MM.1S (cell line): ENCODE results near the gene DHRS3.

Source experiments
- CTCF ChIP-seq: fragments of 300-600 bp; sonication (generic); IDR thresholded peaks from 2 replicates; pipeline ENCODE4 v1.5.1; 2016; ENCODE audit warnings: antibody characterized with exemption, low read length, mixed read lengths
- EZH2 ChIP-seq: fragments of 300-600 bp; sonication (generic); optimal IDR thresholded peaks from 2 replicates; pipeline ENCODE3; 2017; ENCODE audit warnings: low read depth, mild to moderate bottlenecking, antibody characterized with exemption, low read length, mixed read lengths
- EZH2phosphoT487 ChIP-seq: fragments of 300-600 bp; sonication (generic); IDR thresholded peaks from 2 replicates; pipeline ENCODE4 v1.6.1; 2018; ENCODE audit warnings: antibody characterized with exemption, low read length

- TF ChIP-seq CTCF, result no peak
- no peak for TF ChIP-seq EZH2
- no peak for TF ChIP-seq EZH2phosphoT487
Observed at GRCh38 chr1:12648741-12649140, 30.7 kb upstream of the DHRS3 start.
